Measurements from ENCODE around the gene FLVCR2.

Gene FLVCR2

DNA sequence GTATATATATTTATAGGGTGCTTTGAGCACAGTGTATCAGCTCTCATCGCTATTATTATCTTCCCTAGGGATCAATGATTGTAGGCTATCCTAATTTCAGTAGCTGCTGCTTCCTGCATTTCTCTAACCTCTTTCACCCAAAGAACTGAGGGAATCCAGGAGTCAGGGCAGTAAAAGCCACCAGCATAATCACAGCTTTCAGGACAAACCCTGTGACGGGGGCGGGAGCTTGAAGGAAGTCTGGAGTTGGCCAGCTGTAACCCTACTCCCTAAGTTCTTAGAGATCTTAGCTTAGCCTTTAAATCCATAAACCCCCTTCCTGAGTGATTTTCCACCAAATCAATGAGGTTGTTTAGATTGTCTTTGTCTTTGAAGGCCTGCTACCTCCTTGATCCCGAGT is 33.7 kb downstream of the FLVCR2 start:
- Mint-ChIP-seq H3K4me3 (no peak overlapping the region), H3K27ac (no peak overlapping the region)
- ATAC-seq (ENCODE audit: low read depth) = no peak

DNA sequence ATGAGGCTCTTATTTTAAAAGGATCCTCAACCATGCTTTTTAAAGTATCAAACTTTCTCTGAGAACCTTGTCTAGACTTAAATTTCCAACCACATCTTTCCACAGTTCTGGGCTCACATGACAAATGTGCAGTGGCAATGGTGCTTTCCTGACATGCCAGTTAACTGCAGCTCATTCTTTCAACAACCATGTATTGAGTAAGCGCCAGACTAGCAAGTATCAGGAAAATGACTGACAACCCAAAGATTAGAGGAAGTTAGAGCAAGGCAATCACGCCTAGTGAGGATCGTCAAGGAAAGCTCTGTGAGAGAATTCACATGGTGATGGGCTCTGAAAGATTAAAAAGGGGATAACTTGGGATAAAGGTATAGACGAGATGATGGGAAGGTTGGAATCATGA is 35.8 kb downstream of the FLVCR2 start:
- Mint-ChIP-seq H3K9me3 (peaks cover 1% of the 10 kb centered on the region), H3K4me1 (peaks cover 13% of the 10 kb centered on the region), H3K4me3 (no peak overlapping the region), H3K27ac (no peak overlapping the region), H3K27me3 (no peaks in the 10 kb centered on the region), H3K36me3 (no peaks in the 10 kb centered on the region)
- ATAC-seq (ENCODE audit: low read depth) (no peak), DNase-seq (ENCODE audit: low spot score in 2 of 2) (no peak)

More for the DNA sequence above, 33.7 kb downstream of the FLVCR2 start:
- H3K9me3 Mint-ChIP-seq = peaks cover 7% of the 10 kb centered on the region
- peaks cover 13% of the 10 kb centered on the region for H3K4me1 Mint-ChIP-seq
- H3K27me3 Mint-ChIP-seq = no peaks in the 10 kb centered on the region
- peaks cover 4% of the 10 kb centered on the region for H3K36me3 Mint-ChIP-seq
- no peak for DNase-seq (ENCODE audit: low spot score in 2 of 2)

GRCh38 chr14:75615200-75615599 is 36.8 kb downstream of the FLVCR2 start:
- DNase-seq (ENCODE audit: low spot score in 2 of 2) (peak in 1 of 2 donors; percentile 50), ATAC-seq (ENCODE audit: low read depth) (peak; percentile 99)
- Mint-ChIP-seq H3K4me1 (peaks cover 13% of the 10 kb centered on the region), H3K27me3 (no peaks in the 10 kb centered on the region), H3K36me3 (no peaks in the 10 kb centered on the region), H3K4me3 (no peak overlapping the region), H3K9me3 (peaks cover 1% of the 10 kb centered on the region), H3K27ac (no peak overlapping the region)

DNA sequence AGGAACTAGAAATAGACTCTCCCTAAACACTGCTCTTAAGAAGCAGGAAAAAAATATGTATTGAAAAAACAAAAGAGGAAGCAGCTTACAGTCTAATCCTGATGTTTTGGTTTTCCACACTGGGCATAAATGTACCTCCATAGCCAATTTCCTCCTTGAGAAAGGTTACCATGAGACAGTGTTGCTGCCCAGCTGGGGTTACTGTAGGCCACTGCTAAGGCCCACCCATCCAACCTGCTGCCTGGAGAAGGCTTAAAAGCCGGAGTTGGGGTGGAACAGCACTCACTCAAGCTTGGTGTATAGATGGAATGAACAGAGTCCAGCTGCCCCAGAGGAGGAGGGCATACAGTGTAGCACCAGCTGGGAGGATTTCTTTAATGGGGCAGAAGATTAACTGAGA is 41.1 kb downstream of the FLVCR2 start:
- Mint-ChIP-seq H3K9me3 (no peaks in the 10 kb centered on the region), H3K36me3 (no peaks in the 10 kb centered on the region), H3K27ac (no peak overlapping the region), H3K4me3 (no peak overlapping the region), H3K4me1 (peaks cover 18% of the 10 kb centered on the region), H3K27me3 (peaks cover 8% of the 10 kb centered on the region)
- no peak for ATAC-seq (ENCODE audit: low read depth)
- no peak for DNase-seq (ENCODE audit: low spot score in 2 of 2)

DNA sequence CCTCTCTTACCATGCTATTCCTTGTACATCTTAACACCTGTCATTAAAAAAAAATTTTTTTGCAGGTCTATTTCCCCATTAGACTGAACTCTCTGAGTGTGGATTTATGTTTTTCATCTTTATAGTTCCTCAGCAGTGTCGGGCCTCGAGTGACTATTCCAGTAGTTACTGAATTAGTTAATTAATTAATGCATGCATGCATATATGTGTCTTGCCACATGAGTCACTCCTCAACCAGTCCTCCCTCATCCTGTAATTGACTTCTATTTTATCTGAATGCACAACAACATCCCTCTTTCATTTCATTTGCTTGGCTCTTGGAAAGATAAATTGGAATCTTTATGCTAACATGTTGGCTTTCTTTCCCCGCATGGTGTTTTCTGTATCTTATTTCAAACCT is 46.6 kb downstream of the FLVCR2 start:
- Mint-ChIP-seq H3K9me3 (no peaks in the 10 kb centered on the region), H3K4me1 (peaks cover 10% of the 10 kb centered on the region), H3K27ac (no peak overlapping the region), H3K27me3 (peaks cover 19% of the 10 kb centered on the region), H3K4me3 (no peak overlapping the region), H3K36me3 (peaks cover 4% of the 10 kb centered on the region)
- DNase-seq (ENCODE audit: low spot score in 2 of 2) = no peak
- ATAC-seq (ENCODE audit: low read depth) = no peak

- peaks cover 19% of the 10 kb centered on the region for H3K27me3 Mint-ChIP-seq
- H3K9me3 Mint-ChIP-seq = no peaks in the 10 kb centered on the region
- no peak for DNase-seq (ENCODE audit: low spot score in 2 of 2)
- H3K4me3 Mint-ChIP-seq = no peak overlapping the region
- no peak overlapping the region for H3K27ac Mint-ChIP-seq
- peaks cover 10% of the 10 kb centered on the region for H3K4me1 Mint-ChIP-seq
- H3K36me3 Mint-ChIP-seq = peaks cover 4% of the 10 kb centered on the region
- no peak for ATAC-seq (ENCODE audit: low read depth)
These were observed 48.0 kb downstream of the FLVCR2 start for GRCh38 chr14:75626396-75626795.

GRCh38 chr14:75626863-75627262 is 48.4 kb downstream of the FLVCR2 start:
- Mint-ChIP-seq H3K36me3 (peaks cover 4% of the 10 kb centered on the region), H3K27ac (no peak overlapping the region), H3K4me3 (no peak overlapping the region), H3K27me3 (peaks cover 15% of the 10 kb centered on the region), H3K9me3 (no peaks in the 10 kb centered on the region), H3K4me1 (peaks cover 10% of the 10 kb centered on the region)
- no peak for ATAC-seq (ENCODE audit: low read depth)
- no peak for DNase-seq (ENCODE audit: low spot score in 2 of 2)

DNA sequence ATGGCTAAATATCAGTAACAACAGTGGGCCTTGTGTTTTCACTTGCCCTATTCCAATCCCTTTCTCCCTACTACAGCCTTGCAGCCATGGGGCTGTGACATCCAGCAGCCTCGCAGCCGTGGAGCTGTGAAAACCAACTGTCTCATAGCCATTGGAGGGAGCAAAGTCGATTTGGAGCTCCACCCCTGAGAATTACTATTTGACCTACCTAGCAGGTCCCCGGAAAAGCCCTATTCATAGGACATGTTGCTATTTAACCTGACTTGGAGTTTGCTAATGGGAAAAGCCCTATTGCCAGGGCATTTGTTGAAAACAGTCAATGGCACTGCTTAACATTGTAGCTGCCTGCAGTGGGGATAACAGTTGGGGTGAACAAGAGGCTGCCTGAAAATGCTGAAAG is 49.0 kb downstream of the FLVCR2 start:
- Mint-ChIP-seq H3K36me3 (peaks cover 4% of the 10 kb centered on the region), H3K9me3 (no peaks in the 10 kb centered on the region), H3K4me3 (no peak overlapping the region), H3K27ac (no peak overlapping the region), H3K27me3 (peaks cover 14% of the 10 kb centered on the region), H3K4me1 (peaks cover 10% of the 10 kb centered on the region)
- ATAC-seq (ENCODE audit: low read depth) (no peak), DNase-seq (ENCODE audit: low spot score in 2 of 2) (no peak)

DNA sequence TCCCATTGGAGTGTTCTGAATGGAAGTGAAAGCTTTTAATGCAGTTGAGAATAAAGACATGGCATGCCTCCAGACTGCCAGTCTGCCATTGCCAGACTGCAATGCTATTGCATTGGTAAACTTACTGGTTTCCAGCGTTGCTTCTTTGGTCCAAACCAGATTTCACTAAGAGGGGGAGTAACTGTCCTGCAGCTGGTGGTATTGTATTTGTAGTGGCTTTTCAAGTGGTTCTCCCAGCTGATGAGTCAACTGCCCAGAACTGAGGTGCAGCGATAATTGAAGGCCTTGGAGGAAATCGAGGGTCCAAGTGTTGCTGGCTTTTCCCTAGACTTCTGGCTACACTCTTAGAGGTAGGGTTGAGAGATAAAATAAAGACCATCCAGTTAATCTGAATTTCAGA is 50.4 kb downstream of the FLVCR2 start:
- no peak overlapping the region for H3K27ac Mint-ChIP-seq
- H3K4me1 Mint-ChIP-seq = peaks cover 5% of the 10 kb centered on the region
- peaks cover 12% of the 10 kb centered on the region for H3K27me3 Mint-ChIP-seq
- H3K9me3 Mint-ChIP-seq = no peaks in the 10 kb centered on the region
- no peak for DNase-seq (ENCODE audit: low spot score in 2 of 2)
- H3K4me3 Mint-ChIP-seq = no peak overlapping the region
- H3K36me3 Mint-ChIP-seq = peaks cover 4% of the 10 kb centered on the region
- no peak for ATAC-seq (ENCODE audit: low read depth)

GRCh38 chr14:75630695-75631452 is 52.5 kb downstream of the FLVCR2 start:
- Mint-ChIP-seq H3K9me3 (no peaks in the 10 kb centered on the region), H3K36me3 (peaks cover 2% of the 10 kb centered on the region), H3K4me1 (no peaks in the 10 kb centered on the region), H3K27ac (no peak overlapping the region), H3K4me3 (no peak overlapping the region), H3K27me3 (peaks cover 3% of the 10 kb centered on the region)
- no peak for DNase-seq (ENCODE audit: low spot score in 2 of 2)
- ATAC-seq (ENCODE audit: low read depth) = no peak

DNA sequence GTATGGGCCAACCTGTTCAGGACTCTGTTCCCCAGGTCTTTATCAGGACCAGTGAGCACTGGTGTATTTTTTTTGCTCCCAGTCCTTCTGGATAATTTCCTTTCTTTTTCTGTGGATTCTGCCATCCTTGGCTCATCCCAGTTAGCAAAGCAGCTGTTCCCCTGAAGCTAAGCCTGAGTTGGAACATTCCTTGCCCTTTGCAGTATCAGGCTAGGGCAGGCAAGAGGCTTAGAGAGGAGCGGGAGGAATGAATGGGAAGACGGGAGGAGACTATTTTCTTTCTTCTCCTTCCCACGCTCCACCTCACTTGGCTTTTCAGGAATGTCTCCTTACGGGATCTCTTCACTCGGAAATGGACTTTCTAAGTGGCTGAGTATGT is 53.0 kb downstream of the FLVCR2 start:
- no peak for DNase-seq (ENCODE audit: low spot score in 2 of 2)
- no peaks in the 10 kb centered on the region for H3K4me1 Mint-ChIP-seq
- no peaks in the 10 kb centered on the region for H3K9me3 Mint-ChIP-seq
- no peak overlapping the region for H3K4me3 Mint-ChIP-seq
- peaks cover under 1% of the 10 kb centered on the region for H3K36me3 Mint-ChIP-seq
- peaks cover under 1% of the 10 kb centered on the region for H3K27me3 Mint-ChIP-seq
- ATAC-seq (ENCODE audit: low read depth) = no peak
- no peak overlapping the region for H3K27ac Mint-ChIP-seq

GRCh38 chr14:75634848-75635247 is 56.4 kb downstream of the FLVCR2 start:
- Mint-ChIP-seq H3K4me1 (no peaks in the 10 kb centered on the region), H3K36me3 (peaks cover 2% of the 10 kb centered on the region), H3K9me3 (no peaks in the 10 kb centered on the region), H3K27ac (no peak overlapping the region), H3K4me3 (no peak overlapping the region), H3K27me3 (no peaks in the 10 kb centered on the region)
- DNase-seq (ENCODE audit: low spot score in 2 of 2) (no peak), ATAC-seq (ENCODE audit: low read depth) (no peak)

- DNase-seq (ENCODE audit: low spot score in 2 of 2) = no peak
- Mint-ChIP-seq H3K4me3 (no peak overlapping the region), H3K36me3 (peaks cover 4% of the 10 kb centered on the region), H3K9me3 (no peaks in the 10 kb centered on the region), H3K27me3 (no peaks in the 10 kb centered on the region), H3K27ac (no peak overlapping the region), H3K4me1 (no peaks in the 10 kb centered on the region)
- no peak for ATAC-seq (ENCODE audit: low read depth)
These were observed 57.8 kb downstream of the FLVCR2 start for GRCh38 chr14:75636100-75636692.

- Mint-ChIP-seq H3K4me1 (no peaks in the 10 kb centered on the region), H3K9me3 (no peaks in the 10 kb centered on the region), H3K36me3 (peaks cover 9% of the 10 kb centered on the region), H3K4me3 (no peak overlapping the region), H3K27ac (no peak overlapping the region), H3K27me3 (no peaks in the 10 kb centered on the region)
- DNase-seq (ENCODE audit: low spot score in 2 of 2) = no peak
- ATAC-seq (ENCODE audit: low read depth) = no peak
These were observed 62.5 kb downstream of the FLVCR2 start for GRCh38 chr14:75640876-75641275.

GRCh38 chr14:75643985-75644384 is 65.6 kb downstream of the FLVCR2 start:
- Mint-ChIP-seq H3K36me3 (peaks cover 16% of the 10 kb centered on the region), H3K27me3 (no peaks in the 10 kb centered on the region), H3K9me3 (no peaks in the 10 kb centered on the region), H3K4me1 (no peaks in the 10 kb centered on the region), H3K27ac (no peak overlapping the region), H3K4me3 (no peak overlapping the region)
- ATAC-seq (ENCODE audit: low read depth) (no peak), DNase-seq (ENCODE audit: low spot score in 2 of 2) (no peak)

Measured in memory B cell (primary cell).